Peyer's patch (tissue), 4 donors: ENCODE measurements around the gene SKOR1.

Experiments
- POLR2A ChIP-seq, 2 donors: fragments of 450-650 bp; IDR thresholded peaks; one replicate each; pipeline ENCODE4 v1.5.1; 2017; ENCODE audit warnings: antibody characterized with exemption in 2 of 2, mild to moderate bottlenecking in 2 of 2, moderate library complexity in 2 of 2
- TF ChIP-seq, protein P1 (sequence below), 6 experiments: fragments of 450-650 bp in 4 of 6; fragments of 200-600 bp in 2 of 6; sonication (generic) in 1 of 6; IDR thresholded peaks; one replicate each; pipeline ENCODE4 v1.5.1; 2017 to 2019; ENCODE audit warnings: antibody characterized with exemption in 6 of 6, mild to moderate bottlenecking in 3 of 6, moderate library complexity in 1 of 6

DNA sequence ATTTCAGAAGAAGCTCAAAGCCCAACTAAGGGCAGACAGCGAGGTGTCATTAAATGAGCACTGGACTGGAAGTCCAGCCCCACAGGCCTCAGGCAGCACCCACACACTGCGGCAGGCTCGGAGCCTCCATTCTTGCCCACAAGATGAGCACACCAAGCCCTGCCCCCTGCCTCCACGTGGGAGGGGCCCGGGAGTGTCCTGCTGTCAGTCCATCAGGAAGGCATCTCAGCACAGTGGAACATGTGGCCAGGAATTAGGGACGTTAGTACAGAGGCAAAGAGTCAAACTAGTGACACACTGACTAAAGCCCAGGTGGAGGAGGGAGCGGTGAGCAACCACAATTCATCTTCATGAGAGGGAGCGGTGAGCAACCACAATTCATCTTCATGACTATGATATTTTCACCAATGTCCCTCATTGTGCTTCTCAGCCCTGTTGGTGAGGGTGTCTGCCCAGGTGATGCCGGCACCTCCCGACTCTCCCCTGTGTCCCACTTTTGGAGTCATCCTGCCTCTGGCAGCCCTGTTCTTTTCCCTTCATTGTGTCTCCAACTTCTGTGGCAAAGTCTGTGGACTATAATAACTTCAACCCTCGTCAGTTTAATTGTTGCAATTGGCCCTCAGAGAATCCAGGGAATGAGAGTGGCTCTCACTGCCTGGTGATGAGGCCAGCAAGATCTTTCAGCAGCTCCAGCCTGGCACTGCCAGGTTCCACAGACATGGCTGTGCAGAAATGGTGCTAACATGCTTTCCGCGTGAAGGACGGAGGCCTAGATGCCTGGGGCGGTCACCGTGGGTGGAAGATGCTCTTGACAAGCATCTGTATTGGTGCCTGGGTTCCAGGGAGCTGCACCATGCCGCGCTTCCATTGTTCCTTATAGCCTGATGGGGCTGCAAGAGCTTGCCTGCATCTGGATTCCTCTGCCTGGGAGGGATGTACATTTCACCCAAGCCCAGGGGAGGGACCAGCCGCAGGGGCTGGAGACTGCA, 23.1 kb upstream of the SKOR1 start:
- TF ChIP-seq, protein P1, sequence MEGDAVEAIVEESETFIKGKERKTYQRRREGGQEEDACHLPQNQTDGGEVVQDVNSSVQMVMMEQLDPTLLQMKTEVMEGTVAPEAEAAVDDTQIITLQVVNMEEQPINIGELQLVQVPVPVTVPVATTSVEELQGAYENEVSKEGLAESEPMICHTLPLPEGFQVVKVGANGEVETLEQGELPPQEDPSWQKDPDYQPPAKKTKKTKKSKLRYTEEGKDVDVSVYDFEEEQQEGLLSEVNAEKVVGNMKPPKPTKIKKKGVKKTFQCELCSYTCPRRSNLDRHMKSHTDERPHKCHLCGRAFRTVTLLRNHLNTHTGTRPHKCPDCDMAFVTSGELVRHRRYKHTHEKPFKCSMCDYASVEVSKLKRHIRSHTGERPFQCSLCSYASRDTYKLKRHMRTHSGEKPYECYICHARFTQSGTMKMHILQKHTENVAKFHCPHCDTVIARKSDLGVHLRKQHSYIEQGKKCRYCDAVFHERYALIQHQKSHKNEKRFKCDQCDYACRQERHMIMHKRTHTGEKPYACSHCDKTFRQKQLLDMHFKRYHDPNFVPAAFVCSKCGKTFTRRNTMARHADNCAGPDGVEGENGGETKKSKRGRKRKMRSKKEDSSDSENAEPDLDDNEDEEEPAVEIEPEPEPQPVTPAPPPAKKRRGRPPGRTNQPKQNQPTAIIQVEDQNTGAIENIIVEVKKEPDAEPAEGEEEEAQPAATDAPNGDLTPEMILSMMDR (IDR thresholded peaks at IDR 0.05), result no peak
- TF ChIP-seq POLR2A (IDR thresholded peaks at IDR 0.05), result no peak
